ENCODE data around the gene CHCHD3. TPM values are rescaled to one million over a fixed set of nuclear protein-coding genes. Genes with fewer than 3 reads are reported as not detected.

Gene CHCHD3
- total RNA-seq, 1 experiment from 2014 or later: 102 TPM

DNA sequence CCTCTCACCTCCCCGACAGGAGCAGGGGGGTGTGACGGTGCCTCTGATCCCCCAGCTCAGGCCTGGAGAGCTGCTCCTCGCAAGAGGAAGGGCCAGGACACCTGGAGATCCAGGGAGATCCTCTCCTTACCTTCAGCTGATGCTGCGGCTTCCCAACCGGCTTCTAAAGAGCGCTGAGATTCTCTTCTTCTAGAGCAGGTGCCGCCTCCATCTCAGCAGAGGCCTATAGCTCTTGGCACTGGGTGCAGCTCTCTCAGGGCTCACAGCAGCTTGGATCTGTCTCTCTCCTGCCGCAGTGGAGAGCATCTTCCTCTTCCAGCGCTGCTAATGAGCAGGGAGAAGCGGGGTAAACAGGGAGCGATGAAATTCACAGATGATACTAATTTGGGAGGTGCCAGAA, 316.0 kb downstream of the CHCHD3 start:
- no peaks in the 10 kb centered on the region for H3K4me1 Mint-ChIP-seq (ENCODE audit: low read depth, unreplicated experiment)
- no peaks in the 10 kb centered on the region for H3K36me3 Mint-ChIP-seq (ENCODE audit: insufficient read depth, unreplicated experiment)
- intact Hi-C loops (cut with micrococcal nuclease; ENCODE audit: unreplicated experiment): no loop called here

DNA sequence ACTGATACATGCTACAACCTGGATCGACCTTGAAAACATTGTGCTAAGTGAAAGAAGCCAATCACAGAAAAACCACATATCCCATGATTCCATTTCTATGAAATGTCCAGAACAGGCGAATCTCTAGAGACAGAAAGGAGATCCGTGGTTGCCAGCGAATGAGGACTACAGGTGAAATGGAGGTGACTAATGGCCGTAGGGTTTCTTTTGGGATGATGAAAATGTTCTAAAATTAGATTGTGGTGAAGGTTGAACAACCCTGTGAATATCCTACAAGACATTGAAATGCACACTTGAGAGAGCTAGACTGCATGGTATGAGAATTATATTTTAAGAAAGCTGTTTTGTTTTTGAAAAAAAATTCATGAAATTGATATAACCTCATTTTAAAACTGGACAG, 317.1 kb downstream of the CHCHD3 start:
- H3K27me3 ChIP-seq (replicated peaks; ENCODE audit: control insufficient read depth, insufficient read depth, low read length): no peaks in the 10 kb centered on the region
- no peaks in the 10 kb centered on the region for H3K4me1 ChIP-seq
- Mint-ChIP-seq H3K9me3 (ENCODE audit: unreplicated experiment) (peaks cover 6% of the 10 kb centered on the region), H3K36me3 (ENCODE audit: insufficient read depth, unreplicated experiment) (no peaks in the 10 kb centered on the region), H3K27ac (ENCODE audit: unreplicated experiment) (no peak overlapping the region), H3K27me3 (ENCODE audit: insufficient read depth, unreplicated experiment) (no peaks in the 10 kb centered on the region), H3K4me1 (ENCODE audit: low read depth, unreplicated experiment) (no peaks in the 10 kb centered on the region), H3K4me3 (ENCODE audit: unreplicated experiment) (no peak overlapping the region)
- intact Hi-C loops (cut with micrococcal nuclease; ENCODE audit: unreplicated experiment): no loop called here
- BruUV-seq (replicated peaks): no TSS peak
- CTCF ChIA-PET: no interaction called here
- TF ChIP-seq, protein P1, sequence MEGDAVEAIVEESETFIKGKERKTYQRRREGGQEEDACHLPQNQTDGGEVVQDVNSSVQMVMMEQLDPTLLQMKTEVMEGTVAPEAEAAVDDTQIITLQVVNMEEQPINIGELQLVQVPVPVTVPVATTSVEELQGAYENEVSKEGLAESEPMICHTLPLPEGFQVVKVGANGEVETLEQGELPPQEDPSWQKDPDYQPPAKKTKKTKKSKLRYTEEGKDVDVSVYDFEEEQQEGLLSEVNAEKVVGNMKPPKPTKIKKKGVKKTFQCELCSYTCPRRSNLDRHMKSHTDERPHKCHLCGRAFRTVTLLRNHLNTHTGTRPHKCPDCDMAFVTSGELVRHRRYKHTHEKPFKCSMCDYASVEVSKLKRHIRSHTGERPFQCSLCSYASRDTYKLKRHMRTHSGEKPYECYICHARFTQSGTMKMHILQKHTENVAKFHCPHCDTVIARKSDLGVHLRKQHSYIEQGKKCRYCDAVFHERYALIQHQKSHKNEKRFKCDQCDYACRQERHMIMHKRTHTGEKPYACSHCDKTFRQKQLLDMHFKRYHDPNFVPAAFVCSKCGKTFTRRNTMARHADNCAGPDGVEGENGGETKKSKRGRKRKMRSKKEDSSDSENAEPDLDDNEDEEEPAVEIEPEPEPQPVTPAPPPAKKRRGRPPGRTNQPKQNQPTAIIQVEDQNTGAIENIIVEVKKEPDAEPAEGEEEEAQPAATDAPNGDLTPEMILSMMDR (IDR thresholded peaks at IDR 0.05; ENCODE audit: insufficient read depth in 1 of 2, low read depth in 1 of 2, low read length in 1 of 2, severe bottlenecking in 1 of 2, unreplicated experiment in 1 of 2): no peak
- no peak for DNase-seq
- H3K4me3 ChIP-seq (ENCODE audit: low read depth, low read length): no peak overlapping the region
- no peaks in the 10 kb centered on the region for H3K36me3 ChIP-seq (ENCODE audit: control insufficient read depth, insufficient read depth, low read length)
- no peaks in the 10 kb centered on the region for H3K9me3 ChIP-seq
- POLR2A ChIA-PET: no interaction called here

More for the DNA sequence above, 316.0 kb downstream of the CHCHD3 start:
- no peaks in the 10 kb centered on the region for H3K9me3 ChIP-seq
- no peak overlapping the region for H3K27ac Mint-ChIP-seq (ENCODE audit: unreplicated experiment)
- CTCF ChIA-PET: no interaction called here
- TF ChIP-seq, protein P1 (IDR thresholded peaks at IDR 0.05; ENCODE audit: insufficient read depth in 1 of 2, low read depth in 1 of 2, low read length in 1 of 2, severe bottlenecking in 1 of 2, unreplicated experiment in 1 of 2): no peak
- H3K4me1 ChIP-seq: no peaks in the 10 kb centered on the region
- no peak overlapping the region for H3K4me3 Mint-ChIP-seq (ENCODE audit: unreplicated experiment)
- no peaks in the 10 kb centered on the region for H3K36me3 ChIP-seq (ENCODE audit: control insufficient read depth, insufficient read depth, low read length)
- BruUV-seq (replicated peaks): no TSS peak
- H3K4me3 ChIP-seq (ENCODE audit: low read depth, low read length): no peak overlapping the region
- no peaks in the 10 kb centered on the region for H3K27me3 ChIP-seq (replicated peaks; ENCODE audit: control insufficient read depth, insufficient read depth, low read length)
- peaks cover 13% of the 10 kb centered on the region for H3K9me3 Mint-ChIP-seq (ENCODE audit: unreplicated experiment)
- POLR2A ChIA-PET: no interaction called here
- H3K27me3 Mint-ChIP-seq (ENCODE audit: insufficient read depth, unreplicated experiment): no peaks in the 10 kb centered on the region
- DNase-seq: no peak

GRCh38 chr7:132760866-132761265, 321.0 kb downstream of the CHCHD3 start:
- no peak overlapping the region for H3K4me3 ChIP-seq (ENCODE audit: low read depth, low read length)
- DNase-seq: no peak
- no peaks in the 10 kb centered on the region for H3K36me3 ChIP-seq (ENCODE audit: control insufficient read depth, insufficient read depth, low read length)
- Mint-ChIP-seq H3K27ac (ENCODE audit: unreplicated experiment) (no peak overlapping the region), H3K36me3 (ENCODE audit: insufficient read depth, unreplicated experiment) (no peaks in the 10 kb centered on the region), H3K27me3 (ENCODE audit: insufficient read depth, unreplicated experiment) (no peaks in the 10 kb centered on the region), H3K4me3 (ENCODE audit: unreplicated experiment) (no peak overlapping the region), H3K9me3 (ENCODE audit: unreplicated experiment) (no peaks in the 10 kb centered on the region), H3K4me1 (ENCODE audit: low read depth, unreplicated experiment) (no peaks in the 10 kb centered on the region)
- no peaks in the 10 kb centered on the region for H3K27me3 ChIP-seq (replicated peaks; ENCODE audit: control insufficient read depth, insufficient read depth, low read length)
- no peaks in the 10 kb centered on the region for H3K9me3 ChIP-seq
- no TSS peak for BruUV-seq (replicated peaks)
- intact Hi-C loops (cut with micrococcal nuclease; ENCODE audit: unreplicated experiment): no loop called here
- no peaks in the 10 kb centered on the region for H3K4me1 ChIP-seq
- TF ChIP-seq, protein P1 (IDR thresholded peaks at IDR 0.05; ENCODE audit: insufficient read depth in 1 of 2, low read depth in 1 of 2, low read length in 1 of 2, severe bottlenecking in 1 of 2, unreplicated experiment in 1 of 2): no peak
- ChIA-PET CTCF (no interaction called here), POLR2A (no interaction called here)
